Liver (tissue), 9 donors: Measurements from ENCODE around the gene TEX264. TPM values are rescaled to one million over a fixed set of nuclear protein-coding genes. Genes with fewer than 3 reads are reported as not detected.

Source experiments
- DNase-seq: peaks from one replicate; pipeline ENCODE4 v3.0.0-alpha.2; 2017; ENCODE audit warnings: low spot score
- H3K27ac ChIP-seq, 2 donors: one replicate each; pipeline ENCODE4 v1.7.0; 2013; ENCODE audit warnings: inconsistent platforms in 2 of 2, low read length in 2 of 2, control low read depth in 1 of 2, low read depth in 1 of 2, mild to moderate bottlenecking in 1 of 2
- H3K27me3 ChIP-seq, 4 donors: one replicate each; pipeline versions ENCODE4 v1.6.1 to v1.7.0; 2013; ENCODE audit warnings: low read length in 3 of 4, inconsistent platforms in 1 of 4, mild to moderate bottlenecking in 1 of 4, moderate library complexity in 1 of 4; ENCODE audit not compliant: control insufficient read depth in 4 of 4, insufficient read depth in 4 of 4
- H3K36me3 ChIP-seq, 4 donors: one replicate each; pipeline versions ENCODE4 v1.6.1 to v1.7.0; 2013; ENCODE audit warnings: low read length in 3 of 4, mild to moderate bottlenecking in 3 of 4, low read depth in 1 of 4, moderate library complexity in 1 of 4; ENCODE audit not compliant: control insufficient read depth in 4 of 4, insufficient read depth in 3 of 4
- H3K4me1 ChIP-seq, 4 donors: one replicate each; pipeline versions ENCODE4 v1.6.1 to v1.7.0; 2013; ENCODE audit warnings: low read length in 3 of 4, mild to moderate bottlenecking in 3 of 4, moderate library complexity in 1 of 4; ENCODE audit not compliant: control insufficient read depth in 4 of 4, insufficient read depth in 4 of 4
- H3K4me3 ChIP-seq, 3 donors: one replicate each; pipeline versions ENCODE4 v1.6.1 to v1.7.0; 2013; ENCODE audit warnings: low read length in 3 of 3, control low read depth in 1 of 3, low read depth in 1 of 3, mild to moderate bottlenecking in 1 of 3
- H3K9ac ChIP-seq, 2 donors: one replicate each; pipeline ENCODE4 v1.7.0; 2013; ENCODE audit warnings: low read length in 2 of 2, mild to moderate bottlenecking in 2 of 2, moderate library complexity in 2 of 2, control low read depth in 1 of 2, low read depth in 1 of 2
- H3K9me3 ChIP-seq, 4 donors: one replicate each; pipeline versions ENCODE4 v1.6.1 to v1.7.0; 2013; ENCODE audit warnings: low read length in 3 of 4; ENCODE audit not compliant: control insufficient read depth in 4 of 4
- EGR1 ChIP-seq, 2 donors: IDR thresholded peaks; 2 replicates each; pipeline ENCODE4 v1.6.1; 2016 to 2018; ENCODE audit warnings: antibody characterized with exemption in 2 of 2, low read depth in 2 of 2
- FOXA1 ChIP-seq: IDR thresholded peaks from 2 replicates; pipeline ENCODE4 v1.6.1; 2016; ENCODE audit warnings: antibody characterized with exemption
- FOXA2 ChIP-seq: IDR thresholded peaks from 2 replicates; pipeline ENCODE4 v1.6.1; 2016; ENCODE audit warnings: antibody characterized with exemption
- GABPA ChIP-seq, 2 donors: IDR thresholded peaks in 1 of 2; conservative IDR thresholded peaks in 1 of 2; 2 replicates each; pipeline ENCODE4 v1.6.1; 2016; ENCODE audit warnings: antibody characterized with exemption in 2 of 2, mild to moderate bottlenecking in 1 of 2, moderate library complexity in 1 of 2
- HNF4A ChIP-seq, 2 donors: conservative IDR thresholded peaks; 2 replicates each; pipeline ENCODE4 v1.6.1; 2016; ENCODE audit warnings: antibody characterized with exemption in 2 of 2, mild to moderate bottlenecking in 2 of 2
- HNF4G ChIP-seq: IDR thresholded peaks from 2 replicates; pipeline ENCODE4 v1.6.1; 2016; ENCODE audit warnings: antibody characterized with exemption
- RAD21 ChIP-seq, 2 donors: IDR thresholded peaks; 2 replicates each; pipeline ENCODE4 v1.6.1; 2016; ENCODE audit warnings: antibody characterized with exemption in 2 of 2, mild to moderate bottlenecking in 2 of 2
- RXRA ChIP-seq, 2 donors: IDR thresholded peaks; 2 replicates each; pipeline ENCODE4 v1.6.1; 2017 to 2018; ENCODE audit warnings: antibody characterized with exemption in 2 of 2, mild to moderate bottlenecking in 1 of 2
- SP1 ChIP-seq: IDR thresholded peaks from 2 replicates; pipeline ENCODE4 v1.6.1; 2018; ENCODE audit warnings: antibody characterized with exemption, mild to moderate bottlenecking
- TAF1 ChIP-seq: conservative IDR thresholded peaks from 2 replicates; pipeline ENCODE4 v1.6.1; 2016; ENCODE audit warnings: antibody characterized with exemption, mild to moderate bottlenecking
- YY1 ChIP-seq: IDR thresholded peaks from 2 replicates; pipeline ENCODE4 v1.6.1; 2016; ENCODE audit warnings: antibody characterized with exemption, mild to moderate bottlenecking
- ZBTB33 ChIP-seq: IDR thresholded peaks from 2 replicates; pipeline ENCODE4 v1.6.1; 2016; ENCODE audit warnings: antibody characterized with exemption
- WGBS: extraction: QIAGEN DNeasy Blood & Tissue Kit; methylation state at CpG from one replicate; pipeline ENCODE4 v1.1.7; 2013; 5-methylcytosine and 5-hydroxymethylcytosine counted together
- polyA plus RNA-seq, 2 donors: library from polyadenylated mRNA; stranded (reverse) in 1 of 2; unstranded in 1 of 2; fragments of 200-250 nt in 1 of 2; fragments of >200 nt in 1 of 2; fragmentation: Nextera tagmentation in 1 of 2; extraction: Ambion mirVana in 1 of 2; gene quantifications; one replicate each; pipeline versions ENCODE4 v1.2.1 to v1.2.3, GENCODE V29; 2013 to 2015
- total RNA-seq, 2 donors: library from RNA; depleted of rRNA; stranded (reverse); fragments of >200 nt; gene quantifications; one replicate each; pipeline ENCODE4 v1.2.3, GENCODE V29; 2014
- TF ChIP-seq, protein P1 (sequence below): fragments of 150-350 bp; IDR thresholded peaks from 2 replicates; pipeline ENCODE4 v1.5.1; 2017; ENCODE audit warnings: improper control_type of control experiment, low read depth, low read length; ENCODE audit not compliant: missing input control
- TF ChIP-seq, protein P2 (sequence below): IDR thresholded peaks from 2 replicates; pipeline ENCODE4 v1.6.1; 2016; ENCODE audit warnings: antibody characterized with exemption, mild to moderate bottlenecking
- TF ChIP-seq, protein P3 (sequence below): IDR thresholded peaks from 2 replicates; pipeline ENCODE4 v1.6.1; 2016; ENCODE audit warnings: antibody characterized with exemption
- donor health status: healthy.
- donor health status: healthy.
- donor health status: healthy.
- donor health status: healthy.
- donor health status: healthy.

TEX264 gene
- total and polyA plus RNA-seq, 4 donors = 21.2 to 48.4 (median 35.6) TPM

- Histone ChIP-seq H3K4me1 (peaks cover 0 to 4% (median 1%) of the 10 kb centered on the region in 4 donors), H3K4me3 (no peak overlapping the region), H3K27ac (no peak overlapping the region), H3K27me3 (no peaks in the 10 kb centered on the region), H3K9me3 (no peaks in the 10 kb centered on the region), H3K9ac (no peak overlapping the region), H3K36me3 (no peaks in the 10 kb centered on the region)
- TF ChIP-seq, protein P1, sequence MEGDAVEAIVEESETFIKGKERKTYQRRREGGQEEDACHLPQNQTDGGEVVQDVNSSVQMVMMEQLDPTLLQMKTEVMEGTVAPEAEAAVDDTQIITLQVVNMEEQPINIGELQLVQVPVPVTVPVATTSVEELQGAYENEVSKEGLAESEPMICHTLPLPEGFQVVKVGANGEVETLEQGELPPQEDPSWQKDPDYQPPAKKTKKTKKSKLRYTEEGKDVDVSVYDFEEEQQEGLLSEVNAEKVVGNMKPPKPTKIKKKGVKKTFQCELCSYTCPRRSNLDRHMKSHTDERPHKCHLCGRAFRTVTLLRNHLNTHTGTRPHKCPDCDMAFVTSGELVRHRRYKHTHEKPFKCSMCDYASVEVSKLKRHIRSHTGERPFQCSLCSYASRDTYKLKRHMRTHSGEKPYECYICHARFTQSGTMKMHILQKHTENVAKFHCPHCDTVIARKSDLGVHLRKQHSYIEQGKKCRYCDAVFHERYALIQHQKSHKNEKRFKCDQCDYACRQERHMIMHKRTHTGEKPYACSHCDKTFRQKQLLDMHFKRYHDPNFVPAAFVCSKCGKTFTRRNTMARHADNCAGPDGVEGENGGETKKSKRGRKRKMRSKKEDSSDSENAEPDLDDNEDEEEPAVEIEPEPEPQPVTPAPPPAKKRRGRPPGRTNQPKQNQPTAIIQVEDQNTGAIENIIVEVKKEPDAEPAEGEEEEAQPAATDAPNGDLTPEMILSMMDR = no peak
- TF ChIP-seq FOXA1 = no peak
- TF ChIP-seq RXRA (IDR thresholded peaks at IDR 0.05) = no peak
- TF ChIP-seq RAD21 (IDR thresholded peaks at IDR 0.05) = no peak
- no peak for TF ChIP-seq HNF4G
- DNase-seq = no peak
- WGBS = 89% methylated on average over 10 of the region's 10 CpGs
Observed at GRCh38 chr3:51710631-51711351, 39.7 kb downstream of the TEX264 start.

- no peak for DNase-seq
- no peaks in the 10 kb centered on the region for H3K27me3 ChIP-seq
Observed at GRCh38 chr3:51711352-51712037, 40.4 kb downstream of the TEX264 start.

More at GRCh38 chr3:51711352-51712037, 40.4 kb downstream of the TEX264 start:
- Histone ChIP-seq H3K9ac (no peak overlapping the region), H3K27ac (no peak overlapping the region), H3K4me1 (peaks cover 0 to 4% (median 1%) of the 10 kb centered on the region in 4 donors), H3K4me3 (no peak overlapping the region), H3K9me3 (no peaks in the 10 kb centered on the region), H3K36me3 (no peaks in the 10 kb centered on the region)
- 89% methylated on average over 8 of the region's 8 CpGs for WGBS
- TF ChIP-seq HNF4G (no peak), FOXA1 (no peak), ZBTB33 (no peak), RXRA (IDR thresholded peaks at IDR 0.05) (no peak), GABPA (IDR thresholded peaks at IDR 0.05 in 1 of 2, conservative IDR thresholded peaks at IDR 0.05 in 1 of 2) (no peak), EGR1 (IDR thresholded peaks at IDR 0.05; ENCODE audit: low read depth in 2 of 2) (no peak), FOXA2 (no peak), HNF4A (conservative IDR thresholded peaks at IDR 0.05) (no peak), YY1 (no peak), SP1 (no peak), TAF1 (no peak), RAD21 (IDR thresholded peaks at IDR 0.05) (no peak)
- TF ChIP-seq, protein P1 = no peak
- TF ChIP-seq, protein P2, sequence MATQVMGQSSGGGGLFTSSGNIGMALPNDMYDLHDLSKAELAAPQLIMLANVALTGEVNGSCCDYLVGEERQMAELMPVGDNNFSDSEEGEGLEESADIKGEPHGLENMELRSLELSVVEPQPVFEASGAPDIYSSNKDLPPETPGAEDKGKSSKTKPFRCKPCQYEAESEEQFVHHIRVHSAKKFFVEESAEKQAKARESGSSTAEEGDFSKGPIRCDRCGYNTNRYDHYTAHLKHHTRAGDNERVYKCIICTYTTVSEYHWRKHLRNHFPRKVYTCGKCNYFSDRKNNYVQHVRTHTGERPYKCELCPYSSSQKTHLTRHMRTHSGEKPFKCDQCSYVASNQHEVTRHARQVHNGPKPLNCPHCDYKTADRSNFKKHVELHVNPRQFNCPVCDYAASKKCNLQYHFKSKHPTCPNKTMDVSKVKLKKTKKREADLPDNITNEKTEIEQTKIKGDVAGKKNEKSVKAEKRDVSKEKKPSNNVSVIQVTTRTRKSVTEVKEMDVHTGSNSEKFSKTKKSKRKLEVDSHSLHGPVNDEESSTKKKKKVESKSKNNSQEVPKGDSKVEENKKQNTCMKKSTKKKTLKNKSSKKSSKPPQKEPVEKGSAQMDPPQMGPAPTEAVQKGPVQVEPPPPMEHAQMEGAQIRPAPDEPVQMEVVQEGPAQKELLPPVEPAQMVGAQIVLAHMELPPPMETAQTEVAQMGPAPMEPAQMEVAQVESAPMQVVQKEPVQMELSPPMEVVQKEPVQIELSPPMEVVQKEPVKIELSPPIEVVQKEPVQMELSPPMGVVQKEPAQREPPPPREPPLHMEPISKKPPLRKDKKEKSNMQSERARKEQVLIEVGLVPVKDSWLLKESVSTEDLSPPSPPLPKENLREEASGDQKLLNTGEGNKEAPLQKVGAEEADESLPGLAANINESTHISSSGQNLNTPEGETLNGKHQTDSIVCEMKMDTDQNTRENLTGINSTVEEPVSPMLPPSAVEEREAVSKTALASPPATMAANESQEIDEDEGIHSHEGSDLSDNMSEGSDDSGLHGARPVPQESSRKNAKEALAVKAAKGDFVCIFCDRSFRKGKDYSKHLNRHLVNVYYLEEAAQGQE = no peak
- TF ChIP-seq, protein P3, sequence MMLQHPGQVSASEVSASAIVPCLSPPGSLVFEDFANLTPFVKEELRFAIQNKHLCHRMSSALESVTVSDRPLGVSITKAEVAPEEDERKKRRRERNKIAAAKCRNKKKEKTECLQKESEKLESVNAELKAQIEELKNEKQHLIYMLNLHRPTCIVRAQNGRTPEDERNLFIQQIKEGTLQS = no peak
